C4-2B (cell line): ENCODE results near the gene LRRC3C.

Source experiments
- ZFX ChIP-seq: fragments of 450-650 bp; IDR thresholded peaks from 2 replicates; pipeline ENCODE4 v1.6.1; 2017
- TF ChIP-seq, protein P1 (sequence below): fragments of 450-650 bp; conservative IDR thresholded peaks from 2 replicates; pipeline ENCODE4 v1.5.1; 2017; ENCODE audit warnings: mild to moderate bottlenecking

DNA sequence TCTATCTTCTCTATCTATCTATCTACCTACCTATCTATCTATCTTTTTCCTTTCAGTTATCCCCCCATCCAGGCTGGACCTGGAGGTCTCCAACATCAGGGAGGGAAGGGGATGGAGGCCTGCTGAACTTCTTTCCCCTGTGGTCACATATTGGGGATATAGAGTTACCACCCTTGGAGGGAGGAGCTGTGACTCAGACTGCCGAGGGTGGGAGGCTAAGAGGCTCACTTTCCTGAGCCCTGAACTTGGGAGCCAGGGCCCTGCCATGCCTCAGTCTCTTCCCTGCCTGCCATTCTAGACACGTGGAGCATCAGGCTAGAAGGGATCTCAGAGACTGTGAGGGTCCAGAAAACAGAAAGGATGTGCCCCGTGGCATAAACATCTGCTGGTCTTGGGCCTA lies 8.4 kb downstream of the LRRC3C start:
- TF ChIP-seq, protein P1, sequence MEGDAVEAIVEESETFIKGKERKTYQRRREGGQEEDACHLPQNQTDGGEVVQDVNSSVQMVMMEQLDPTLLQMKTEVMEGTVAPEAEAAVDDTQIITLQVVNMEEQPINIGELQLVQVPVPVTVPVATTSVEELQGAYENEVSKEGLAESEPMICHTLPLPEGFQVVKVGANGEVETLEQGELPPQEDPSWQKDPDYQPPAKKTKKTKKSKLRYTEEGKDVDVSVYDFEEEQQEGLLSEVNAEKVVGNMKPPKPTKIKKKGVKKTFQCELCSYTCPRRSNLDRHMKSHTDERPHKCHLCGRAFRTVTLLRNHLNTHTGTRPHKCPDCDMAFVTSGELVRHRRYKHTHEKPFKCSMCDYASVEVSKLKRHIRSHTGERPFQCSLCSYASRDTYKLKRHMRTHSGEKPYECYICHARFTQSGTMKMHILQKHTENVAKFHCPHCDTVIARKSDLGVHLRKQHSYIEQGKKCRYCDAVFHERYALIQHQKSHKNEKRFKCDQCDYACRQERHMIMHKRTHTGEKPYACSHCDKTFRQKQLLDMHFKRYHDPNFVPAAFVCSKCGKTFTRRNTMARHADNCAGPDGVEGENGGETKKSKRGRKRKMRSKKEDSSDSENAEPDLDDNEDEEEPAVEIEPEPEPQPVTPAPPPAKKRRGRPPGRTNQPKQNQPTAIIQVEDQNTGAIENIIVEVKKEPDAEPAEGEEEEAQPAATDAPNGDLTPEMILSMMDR: no peak
- TF ChIP-seq ZFX: no peak
